K562 (cell line): ENCODE data around the gene NACC1. TPM values are rescaled to one million over a fixed set of nuclear protein-coding genes. Genes with fewer than 3 reads are reported as not detected.

Experiments used
- CSDE1 ChIP-seq, 2 experiments: fragments of 450-650 bp; IDR thresholded peaks; 2 replicates each; pipeline ENCODE4 v1.6.1; 2016; ENCODE audit warnings: mild to moderate bottlenecking in 1 of 2
- DIDO1 ChIP-seq: fragments of 450-650 bp; IDR thresholded peaks from 2 replicates; pipeline ENCODE4 v1.6.1; 2016; ENCODE audit warnings: low read depth, missing biosample characterization, missing genetic modification characterization
- ETV6 ChIP-seq, 3 experiments: fragments of 150-350 bp in 1 of 3; sonication (generic) in 1 of 3; formaldehyde crosslinking in 1 of 3; IDR thresholded peaks; 2 replicates each; pipeline versions ENCODE4 v1.6.1 to v1.8.0; 2014 to 2022; ENCODE audit warnings: borderline replicate concordance in 2 of 3, low read depth in 2 of 3, antibody characterized with exemption in 1 of 3, low read length in 1 of 3, mild to moderate bottlenecking in 1 of 3, missing genetic modification reagents in 1 of 3
- HDAC2 ChIP-seq: fragments of 450-650 bp; IDR thresholded peaks from 2 replicates; pipeline ENCODE4 v1.6.1; 2016; ENCODE audit warnings: mild to moderate bottlenecking
- KLF6 ChIP-seq: fragments of 250-450 bp; sonication (Bioruptor Pico); IDR thresholded peaks from 2 replicates; pipeline ENCODE4 v1.4.0; 2020; ENCODE audit warnings: mild to moderate bottlenecking, moderate library complexity, borderline replicate concordance
- MTF1 ChIP-seq: fragments of 250-450 bp; sonication (Bioruptor Pico); IDR thresholded peaks from 2 replicates; pipeline ENCODE4 v1.9.0; 2021; ENCODE audit warnings: moderate library complexity, mild to moderate bottlenecking, inconsistent platforms, borderline replicate concordance
- MYC ChIP-seq, 2 experiments: fragments of 250-450 bp in 1 of 2; sonication (Bioruptor Pico) in 1 of 2; IDR thresholded peaks; 2 replicates each; pipeline versions ENCODE4 v1.5.1 to v1.6.1; 2012 to 2021; ENCODE audit warnings: low read depth in 2 of 2, borderline replicate concordance in 1 of 2, improper control_type of control experiment in 1 of 2, low read length in 1 of 2, mild to moderate bottlenecking in 1 of 2, moderate library complexity in 1 of 2
- NR1H2 ChIP-seq: sonication (generic); formaldehyde crosslinking; IDR thresholded peaks from 2 replicates; pipeline ENCODE4 v1.4.0; 2020; ENCODE audit warnings: mild to moderate bottlenecking, missing genetic modification reagents
- PYGO2 ChIP-seq: fragments of 450-650 bp; IDR thresholded peaks from 2 replicates; pipeline ENCODE4 v1.6.1; 2016; ENCODE audit warnings: mild to moderate bottlenecking, missing genetic modification characterization, moderate library complexity, missing compliant biosample characterization
- ZFP30 ChIP-seq: fragments of 250-450 bp; sonication (Bioruptor Pico); IDR thresholded peaks from 2 replicates; pipeline ENCODE4 v1.8.0; 2022; ENCODE audit warnings: moderate library complexity, mild to moderate bottlenecking, inconsistent platforms, borderline replicate concordance
- polyA plus RNA-seq, 8 experiments: library from polyadenylated mRNA; depleted of rRNA in 4 of 8; stranded (reverse) in 5 of 8; unstranded in 3 of 8; fragments of >200 nt; fragmentation: Nextera tagmentation in 2 of 8; fragmentation: Illumina TruSeq in 1 of 8; extraction: Ambion mirVana in 2 of 8; extraction: Trizol in 1 of 8; gene quantifications; 2 replicates each; pipeline versions ENCODE4 v1.2.1 to v1.2.3, GENCODE V29; 2011 to 2014; ENCODE audit warnings: inconsistent platforms in 1 of 8, missing spikeins in 1 of 8
- total RNA-seq, 7 experiments: library from RNA; depleted of rRNA in 6 of 7; stranded (reverse); fragments of >200 nt in 6 of 7; fragmentation: Illumina TruSeq in 2 of 7; extraction: Trizol in 2 of 7; gene quantifications; 2 replicates each; pipeline versions ENCODE4 v1.2.1 to v1.2.3, GENCODE V29; 2011 to 2021; ENCODE audit warnings: low replicate concordance in 1 of 7
- TF ChIP-seq, protein P1 (sequence below): fragments of 450-650 bp; IDR thresholded peaks from 2 replicates; pipeline ENCODE4 v1.6.1; 2016; ENCODE audit warnings: mild to moderate bottlenecking
- TF ChIP-seq, protein P2 (sequence below): fragments of 450-650 bp; formaldehyde crosslinking; IDR thresholded peaks from 2 replicates; pipeline ENCODE4 v1.4.0; 2020; ENCODE audit warnings: mild to moderate bottlenecking, moderate library complexity
- TF ChIP-seq, protein P3 (sequence below): sonication (generic); formaldehyde crosslinking; IDR thresholded peaks from 2 replicates; pipeline ENCODE4 v1.8.1; 2023; ENCODE audit warnings: missing genetic modification reagents, mild to moderate bottlenecking, borderline replicate concordance
- TF ChIP-seq, protein P4 (sequence below), 2 experiments: fragments of 450-650 bp in 1 of 2; sonication (generic) in 1 of 2; formaldehyde crosslinking; conservative IDR thresholded peaks; 2 replicates each; pipeline versions ENCODE4 v1.4.0 to v1.8.1; 2020 to 2022; ENCODE audit warnings: mild to moderate bottlenecking in 1 of 2, missing genetic modification reagents in 1 of 2

NACC1 gene
- total and polyA plus RNA-seq, 9 of the 15 experiments (the other 6 are each of a cell fraction or from before 2014, with no cell fraction given): 0.04 to 96.6 (median 25.8) TPM

DNA sequence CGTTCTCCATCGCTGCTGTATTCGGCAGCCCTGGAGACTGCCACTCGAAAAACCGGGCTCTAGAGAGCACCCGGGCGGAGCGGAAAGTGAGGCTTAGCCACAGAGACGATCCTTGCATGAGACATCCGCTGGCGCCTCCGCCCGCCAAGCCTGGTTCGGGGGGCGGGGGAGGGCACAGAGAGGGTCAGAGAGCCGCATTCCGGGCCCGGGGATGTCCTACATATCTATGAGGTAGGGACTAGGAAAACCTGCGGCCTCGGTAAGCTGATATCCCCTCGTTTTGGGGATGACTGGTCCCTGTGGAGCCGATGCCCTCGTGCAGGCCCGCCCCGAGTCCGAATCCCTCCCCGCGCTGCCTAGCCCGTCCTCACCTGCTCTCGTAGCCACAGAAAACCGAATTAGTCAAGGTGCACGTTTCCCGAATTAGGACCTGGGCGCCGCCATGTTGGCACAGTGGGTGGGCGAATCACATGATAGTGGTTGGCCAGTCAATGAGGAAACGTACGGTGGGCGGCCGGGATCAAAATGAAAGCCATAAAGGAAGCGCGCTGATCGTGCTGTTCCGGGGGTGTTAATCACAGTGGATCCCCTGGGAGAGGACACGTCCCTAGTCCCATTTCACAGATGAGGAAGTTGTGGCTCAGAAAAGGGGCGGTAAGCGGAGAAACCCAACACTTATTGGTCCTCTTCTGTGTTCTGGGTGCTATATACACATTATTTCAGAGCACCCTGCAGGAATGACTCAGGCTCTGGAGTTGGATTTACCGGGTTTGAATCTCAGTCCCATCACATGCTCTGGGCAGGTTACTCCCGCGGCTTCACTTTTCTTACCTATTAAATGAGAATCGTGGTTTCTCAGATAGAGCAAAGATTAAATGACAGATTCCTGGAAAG, 1.5 kb upstream of the NACC1 start, which contains the start of gene TRMT1 (continued):
- TF ChIP-seq, protein P1, sequence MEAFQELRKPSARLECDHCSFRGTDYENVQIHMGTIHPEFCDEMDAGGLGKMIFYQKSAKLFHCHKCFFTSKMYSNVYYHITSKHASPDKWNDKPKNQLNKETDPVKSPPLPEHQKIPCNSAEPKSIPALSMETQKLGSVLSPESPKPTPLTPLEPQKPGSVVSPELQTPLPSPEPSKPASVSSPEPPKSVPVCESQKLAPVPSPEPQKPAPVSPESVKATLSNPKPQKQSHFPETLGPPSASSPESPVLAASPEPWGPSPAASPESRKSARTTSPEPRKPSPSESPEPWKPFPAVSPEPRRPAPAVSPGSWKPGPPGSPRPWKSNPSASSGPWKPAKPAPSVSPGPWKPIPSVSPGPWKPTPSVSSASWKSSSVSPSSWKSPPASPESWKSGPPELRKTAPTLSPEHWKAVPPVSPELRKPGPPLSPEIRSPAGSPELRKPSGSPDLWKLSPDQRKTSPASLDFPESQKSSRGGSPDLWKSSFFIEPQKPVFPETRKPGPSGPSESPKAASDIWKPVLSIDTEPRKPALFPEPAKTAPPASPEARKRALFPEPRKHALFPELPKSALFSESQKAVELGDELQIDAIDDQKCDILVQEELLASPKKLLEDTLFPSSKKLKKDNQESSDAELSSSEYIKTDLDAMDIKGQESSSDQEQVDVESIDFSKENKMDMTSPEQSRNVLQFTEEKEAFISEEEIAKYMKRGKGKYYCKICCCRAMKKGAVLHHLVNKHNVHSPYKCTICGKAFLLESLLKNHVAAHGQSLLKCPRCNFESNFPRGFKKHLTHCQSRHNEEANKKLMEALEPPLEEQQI: no peak
- no peak for TF ChIP-seq ZFP30
- no peak for TF ChIP-seq PYGO2
- peak; percentile 100 for TF ChIP-seq HDAC2
- peak; percentile 94 for TF ChIP-seq MYC (IDR thresholded peaks at IDR 0.05; ENCODE audit: low read depth, low read length)
- TF ChIP-seq MYC (CRISPR knock-in tag; IDR thresholded peaks at IDR 0.05; ENCODE audit: borderline replicate concordance, low read depth): no peak
- TF ChIP-seq NR1H2: no peak
- TF ChIP-seq MTF1: no peak
- no peak for TF ChIP-seq ETV6 (IDR thresholded peaks at IDR 0.05; ENCODE audit: borderline replicate concordance in 1 of 2, low read depth in 2 of 2, low read length in 1 of 2)
- no peak for TF ChIP-seq ETV6 (CRISPR knock-in tag; IDR thresholded peaks at IDR 0.05; ENCODE audit: borderline replicate concordance)
- peak; percentile 88 for TF ChIP-seq DIDO1
- TF ChIP-seq, protein P2, sequence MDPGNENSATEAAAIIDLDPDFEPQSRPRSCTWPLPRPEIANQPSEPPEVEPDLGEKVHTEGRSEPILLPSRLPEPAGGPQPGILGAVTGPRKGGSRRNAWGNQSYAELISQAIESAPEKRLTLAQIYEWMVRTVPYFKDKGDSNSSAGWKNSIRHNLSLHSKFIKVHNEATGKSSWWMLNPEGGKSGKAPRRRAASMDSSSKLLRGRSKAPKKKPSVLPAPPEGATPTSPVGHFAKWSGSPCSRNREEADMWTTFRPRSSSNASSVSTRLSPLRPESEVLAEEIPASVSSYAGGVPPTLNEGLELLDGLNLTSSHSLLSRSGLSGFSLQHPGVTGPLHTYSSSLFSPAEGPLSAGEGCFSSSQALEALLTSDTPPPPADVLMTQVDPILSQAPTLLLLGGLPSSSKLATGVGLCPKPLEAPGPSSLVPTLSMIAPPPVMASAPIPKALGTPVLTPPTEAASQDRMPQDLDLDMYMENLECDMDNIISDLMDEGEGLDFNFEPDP (CRISPR knock-in tag): no peak
- TF ChIP-seq, protein P3, sequence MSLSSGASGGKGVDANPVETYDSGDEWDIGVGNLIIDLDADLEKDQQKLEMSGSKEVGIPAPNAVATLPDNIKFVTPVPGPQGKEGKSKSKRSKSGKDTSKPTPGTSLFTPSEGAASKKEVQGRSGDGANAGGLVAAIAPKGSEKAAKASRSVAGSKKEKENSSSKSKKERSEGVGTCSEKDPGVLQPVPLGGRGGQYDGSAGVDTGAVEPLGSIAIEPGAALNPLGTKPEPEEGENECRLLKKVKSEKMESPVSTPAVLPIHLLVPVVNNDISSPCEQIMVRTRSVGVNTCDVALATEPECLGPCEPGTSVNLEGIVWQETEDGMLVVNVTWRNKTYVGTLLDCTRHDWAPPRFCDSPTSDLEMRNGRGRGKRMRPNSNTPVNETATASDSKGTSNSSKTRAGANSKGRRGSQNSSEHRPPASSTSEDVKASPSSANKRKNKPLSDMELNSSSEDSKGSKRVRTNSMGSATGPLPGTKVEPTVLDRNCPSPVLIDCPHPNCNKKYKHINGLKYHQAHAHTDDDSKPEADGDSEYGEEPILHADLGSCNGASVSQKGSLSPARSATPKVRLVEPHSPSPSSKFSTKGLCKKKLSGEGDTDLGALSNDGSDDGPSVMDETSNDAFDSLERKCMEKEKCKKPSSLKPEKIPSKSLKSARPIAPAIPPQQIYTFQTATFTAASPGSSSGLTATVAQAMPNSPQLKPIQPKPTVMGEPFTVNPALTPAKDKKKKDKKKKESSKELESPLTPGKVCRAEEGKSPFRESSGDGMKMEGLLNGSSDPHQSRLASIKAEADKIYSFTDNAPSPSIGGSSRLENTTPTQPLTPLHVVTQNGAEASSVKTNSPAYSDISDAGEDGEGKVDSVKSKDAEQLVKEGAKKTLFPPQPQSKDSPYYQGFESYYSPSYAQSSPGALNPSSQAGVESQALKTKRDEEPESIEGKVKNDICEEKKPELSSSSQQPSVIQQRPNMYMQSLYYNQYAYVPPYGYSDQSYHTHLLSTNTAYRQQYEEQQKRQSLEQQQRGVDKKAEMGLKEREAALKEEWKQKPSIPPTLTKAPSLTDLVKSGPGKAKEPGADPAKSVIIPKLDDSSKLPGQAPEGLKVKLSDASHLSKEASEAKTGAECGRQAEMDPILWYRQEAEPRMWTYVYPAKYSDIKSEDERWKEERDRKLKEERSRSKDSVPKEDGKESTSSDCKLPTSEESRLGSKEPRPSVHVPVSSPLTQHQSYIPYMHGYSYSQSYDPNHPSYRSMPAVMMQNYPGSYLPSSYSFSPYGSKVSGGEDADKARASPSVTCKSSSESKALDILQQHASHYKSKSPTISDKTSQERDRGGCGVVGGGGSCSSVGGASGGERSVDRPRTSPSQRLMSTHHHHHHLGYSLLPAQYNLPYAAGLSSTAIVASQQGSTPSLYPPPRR (CRISPR knock-in tag): no peak
- no peak for TF ChIP-seq KLF6 (CRISPR knock-in tag)
- no peak for TF ChIP-seq CSDE1 (IDR thresholded peaks at IDR 0.05)
- TF ChIP-seq, protein P4, sequence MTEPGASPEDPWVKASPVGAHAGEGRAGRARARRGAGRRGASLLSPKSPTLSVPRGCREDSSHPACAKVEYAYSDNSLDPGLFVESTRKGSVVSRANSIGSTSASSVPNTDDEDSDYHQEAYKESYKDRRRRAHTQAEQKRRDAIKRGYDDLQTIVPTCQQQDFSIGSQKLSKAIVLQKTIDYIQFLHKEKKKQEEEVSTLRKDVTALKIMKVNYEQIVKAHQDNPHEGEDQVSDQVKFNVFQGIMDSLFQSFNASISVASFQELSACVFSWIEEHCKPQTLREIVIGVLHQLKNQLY (CRISPR knock-in tag; conservative IDR thresholded peaks at IDR 0.05): no peak
